ENCODE results near the gene SYTL3.

- TF ChIP-seq, protein P1, sequence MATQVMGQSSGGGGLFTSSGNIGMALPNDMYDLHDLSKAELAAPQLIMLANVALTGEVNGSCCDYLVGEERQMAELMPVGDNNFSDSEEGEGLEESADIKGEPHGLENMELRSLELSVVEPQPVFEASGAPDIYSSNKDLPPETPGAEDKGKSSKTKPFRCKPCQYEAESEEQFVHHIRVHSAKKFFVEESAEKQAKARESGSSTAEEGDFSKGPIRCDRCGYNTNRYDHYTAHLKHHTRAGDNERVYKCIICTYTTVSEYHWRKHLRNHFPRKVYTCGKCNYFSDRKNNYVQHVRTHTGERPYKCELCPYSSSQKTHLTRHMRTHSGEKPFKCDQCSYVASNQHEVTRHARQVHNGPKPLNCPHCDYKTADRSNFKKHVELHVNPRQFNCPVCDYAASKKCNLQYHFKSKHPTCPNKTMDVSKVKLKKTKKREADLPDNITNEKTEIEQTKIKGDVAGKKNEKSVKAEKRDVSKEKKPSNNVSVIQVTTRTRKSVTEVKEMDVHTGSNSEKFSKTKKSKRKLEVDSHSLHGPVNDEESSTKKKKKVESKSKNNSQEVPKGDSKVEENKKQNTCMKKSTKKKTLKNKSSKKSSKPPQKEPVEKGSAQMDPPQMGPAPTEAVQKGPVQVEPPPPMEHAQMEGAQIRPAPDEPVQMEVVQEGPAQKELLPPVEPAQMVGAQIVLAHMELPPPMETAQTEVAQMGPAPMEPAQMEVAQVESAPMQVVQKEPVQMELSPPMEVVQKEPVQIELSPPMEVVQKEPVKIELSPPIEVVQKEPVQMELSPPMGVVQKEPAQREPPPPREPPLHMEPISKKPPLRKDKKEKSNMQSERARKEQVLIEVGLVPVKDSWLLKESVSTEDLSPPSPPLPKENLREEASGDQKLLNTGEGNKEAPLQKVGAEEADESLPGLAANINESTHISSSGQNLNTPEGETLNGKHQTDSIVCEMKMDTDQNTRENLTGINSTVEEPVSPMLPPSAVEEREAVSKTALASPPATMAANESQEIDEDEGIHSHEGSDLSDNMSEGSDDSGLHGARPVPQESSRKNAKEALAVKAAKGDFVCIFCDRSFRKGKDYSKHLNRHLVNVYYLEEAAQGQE (IDR thresholded peaks at IDR 0.05; ENCODE audit: unreplicated experiment) = no peak
- TF ChIP-seq, protein P2, sequence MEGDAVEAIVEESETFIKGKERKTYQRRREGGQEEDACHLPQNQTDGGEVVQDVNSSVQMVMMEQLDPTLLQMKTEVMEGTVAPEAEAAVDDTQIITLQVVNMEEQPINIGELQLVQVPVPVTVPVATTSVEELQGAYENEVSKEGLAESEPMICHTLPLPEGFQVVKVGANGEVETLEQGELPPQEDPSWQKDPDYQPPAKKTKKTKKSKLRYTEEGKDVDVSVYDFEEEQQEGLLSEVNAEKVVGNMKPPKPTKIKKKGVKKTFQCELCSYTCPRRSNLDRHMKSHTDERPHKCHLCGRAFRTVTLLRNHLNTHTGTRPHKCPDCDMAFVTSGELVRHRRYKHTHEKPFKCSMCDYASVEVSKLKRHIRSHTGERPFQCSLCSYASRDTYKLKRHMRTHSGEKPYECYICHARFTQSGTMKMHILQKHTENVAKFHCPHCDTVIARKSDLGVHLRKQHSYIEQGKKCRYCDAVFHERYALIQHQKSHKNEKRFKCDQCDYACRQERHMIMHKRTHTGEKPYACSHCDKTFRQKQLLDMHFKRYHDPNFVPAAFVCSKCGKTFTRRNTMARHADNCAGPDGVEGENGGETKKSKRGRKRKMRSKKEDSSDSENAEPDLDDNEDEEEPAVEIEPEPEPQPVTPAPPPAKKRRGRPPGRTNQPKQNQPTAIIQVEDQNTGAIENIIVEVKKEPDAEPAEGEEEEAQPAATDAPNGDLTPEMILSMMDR (conservative IDR thresholded peaks at IDR 0.05; ENCODE audit: low read depth in 2 of 2) = no peak
- TF ChIP-seq POLR2AphosphoS5 (IDR thresholded peaks at IDR 0.05; ENCODE audit: low read depth) = no peak
These were observed 22.9 kb downstream of the SYTL3 start for GRCh38 chr6:158672726-158673125.
